A549 (cell line): ENCODE measurements around the gene CILP. TPM values are rescaled to one million over a fixed set of nuclear protein-coding genes. Genes with fewer than 3 reads are reported as not detected.
A peak's percentile ranks its signal among the peaks of the same experiment; 100 is the strongest.

Experiments
- ATAC-seq, 2 experiments: fragments of 200-7000 bp in 1 of 2; fragments of >200 bp in 1 of 2; cut with Nextera tagmentation in 1 of 2; cut with Tn5 transposase in 1 of 2; 3 replicates each; pipeline versions ENCODE4 v1.8.0 to v1.9.1; 2018 to 2020; ENCODE audit warnings: mild to moderate bottlenecking in 1 of 2, moderate library complexity in 1 of 2
- CTCF ChIA-PET: fragments of 300-600 bp; sonication (Branson Sonifier 250); formaldehyde crosslinking; extraction: SDS; loops from one replicate; lab custom pipeline; 2021; ENCODE audit warnings: antibody characterized with exemption, inconsistent platforms; lab: Yijun Ruan, JAX
- POLR2A ChIA-PET: fragments of 350-600 bp; formaldehyde crosslinking; extraction: SDS; loops from one replicate; lab custom pipeline; 2021; ENCODE audit warnings: antibody characterized with exemption, inconsistent platforms; lab: Yijun Ruan, JAX
- DNase-seq, 2 experiments: peaks; one replicate each; pipeline versions ENCODE4 v3.0.0 to v3.0.0-alpha.2; 2011 to 2016; ENCODE audit warnings: low read depth in 1 of 2, low spot score in 1 of 2
- FAIRE-seq: peaks from 2 replicates; lab custom pipeline; 2011; peaks lifted over from hg19 to GRCh38; lab: Jason Lieb, UNC
- H3K27ac ChIP-seq, 2 experiments: fragments of >200 bp; sonication (Bioruptor Twin); formaldehyde crosslinking; 3 replicates each; pipeline ENCODE4 v1.5.1; 2016 to 2017
- H3K4me1 ChIP-seq: fragments of >200 bp; sonication (Bioruptor Twin); formaldehyde crosslinking; 3 replicates; pipeline ENCODE4 v1.6.1; 2016
- H3K4me2 ChIP-seq: fragments of >200 bp; sonication (Bioruptor Twin); formaldehyde crosslinking; 3 replicates; pipeline ENCODE4 v1.6.1; 2016
- H3K4me3 ChIP-seq: fragments of >200 bp; sonication (Bioruptor Twin); formaldehyde crosslinking; 3 replicates; pipeline ENCODE4 v1.5.1; 2016
- H3K9me3 ChIP-seq: fragments of >200 bp; sonication (Bioruptor Twin); formaldehyde crosslinking; 3 replicates; pipeline ENCODE4 v1.6.1; 2016
- ATOH8 ChIP-seq: fragments of 250-450 bp; sonication (Bioruptor Pico); IDR thresholded peaks from 2 replicates; pipeline ENCODE4 v1.5.0; 2020; ENCODE audit warnings: low read depth, mild to moderate bottlenecking, moderate library complexity
- CBX2 ChIP-seq: fragments of 200-600 bp; sonication (generic); IDR thresholded peaks from 2 replicates; pipeline ENCODE4 v1.6.1; 2016; ENCODE audit warnings: low read depth, mild to moderate bottlenecking, borderline replicate concordance
- CBX8 ChIP-seq: fragments of 200-600 bp; sonication (generic); IDR thresholded peaks from 2 replicates; pipeline ENCODE4 v1.6.1; 2016
- CEBPB ChIP-seq, 2 experiments: fragments of >200 bp in 1 of 2; sonication (Bioruptor Twin) in 1 of 2; formaldehyde crosslinking in 1 of 2; IDR thresholded peaks; 2 replicates each; pipeline ENCODE4 v1.6.1; 2012 to 2016
- CHD2 ChIP-seq: fragments of 150-350 bp; IDR thresholded peaks from 2 replicates; pipeline ENCODE4 v1.6.1; 2014; ENCODE audit warnings: low read length; ENCODE audit not compliant: partially characterized antibody
- CHD4 ChIP-seq: fragments of 200-600 bp; sonication (generic); IDR thresholded peaks from 2 replicates; pipeline ENCODE4 v1.6.1; 2016; ENCODE audit warnings: antibody characterized with exemption, mild to moderate bottlenecking, borderline replicate concordance
- E2F6 ChIP-seq: IDR thresholded peaks from 2 replicates; pipeline ENCODE4 v1.6.1; 2012; ENCODE audit warnings: low read depth, borderline replicate concordance
- ESRRA ChIP-seq: fragments of 150-350 bp; IDR thresholded peaks from 2 replicates; pipeline ENCODE4 v1.6.1; 2014; ENCODE audit warnings: mild to moderate bottlenecking, low read length, borderline replicate concordance
- FOSB ChIP-seq: fragments of 250-450 bp; sonication (Bioruptor Pico); IDR thresholded peaks from 2 replicates; pipeline ENCODE4 v1.5.0; 2020; ENCODE audit warnings: mild to moderate bottlenecking, moderate library complexity
- FOSL2 ChIP-seq, 2 experiments: fragments of 450-650 bp in 1 of 2; fragments of >200 bp in 1 of 2; sonication (Bioruptor Twin) in 1 of 2; formaldehyde crosslinking; IDR thresholded peaks; 2 replicates each; pipeline versions ENCODE4 v1.5.0 to v1.6.1; 2016 to 2020; ENCODE audit warnings: mild to moderate bottlenecking in 1 of 2, moderate library complexity in 1 of 2
- NFE2L2 ChIP-seq: fragments of 150-350 bp; conservative IDR thresholded peaks from 2 replicates; pipeline ENCODE4 v1.6.1; 2014; ENCODE audit warnings: low read length
- PHF8 ChIP-seq: fragments of 200-600 bp; sonication (generic); IDR thresholded peaks from 2 replicates; pipeline ENCODE4 v1.6.1; 2016; ENCODE audit warnings: low read depth, mild to moderate bottlenecking, antibody characterized with exemption, moderate library complexity, borderline replicate concordance
- RAD21 ChIP-seq, 2 experiments: fragments of >200 bp in 1 of 2; sonication (Bioruptor Twin) in 1 of 2; formaldehyde crosslinking in 1 of 2; IDR thresholded peaks in 1 of 2; conservative IDR thresholded peaks in 1 of 2; 2 replicates in 1 of 2; 3 replicates in 1 of 2; pipeline ENCODE4 v1.6.1; 2012 to 2018; ENCODE audit warnings: inconsistent platforms in 1 of 2
- REST ChIP-seq: fragments of 200-600 bp; sonication (generic); IDR thresholded peaks from 2 replicates; pipeline ENCODE4 v1.6.1; 2016; ENCODE audit warnings: antibody characterized with exemption, mild to moderate bottlenecking, moderate library complexity
- SMC3 ChIP-seq: fragments of >200 bp; sonication (Bioruptor Twin); formaldehyde crosslinking; IDR thresholded peaks from 3 replicates; pipeline ENCODE4 v1.6.1; 2018; ENCODE audit warnings: inconsistent platforms
- TFCP2L1 ChIP-seq: fragments of 250-450 bp; sonication (Bioruptor Pico); IDR thresholded peaks from 2 replicates; pipeline ENCODE4 v1.5.0; 2021; ENCODE audit warnings: mild to moderate bottlenecking
- ZSCAN20 ChIP-seq: fragments of 250-450 bp; sonication (Bioruptor Pico); IDR thresholded peaks from 2 replicates; pipeline ENCODE4 v1.8.0; 2022; ENCODE audit warnings: mild to moderate bottlenecking, moderate library complexity
- WGBS: methylation state at CpG from one replicate; pipeline ENCODE4 v1.1.6; 2017; ENCODE audit errors: missing lambda C conversion rate; 5-methylcytosine and 5-hydroxymethylcytosine counted together
- polyA plus RNA-seq, 4 experiments: library from polyadenylated mRNA; depleted of rRNA in 3 of 4; stranded (reverse); fragments of >200 nt; fragmentation: RNase III in 1 of 4; extraction: RNeasy Plus Mini Kit Qiagen cat#74134 plus additional on column Dnase treatment in 1 of 4; gene quantifications; 2 replicates in 3 of 4; 3 replicates in 1 of 4; pipeline ENCODE4 v1.2.3, GENCODE V29; 2011 to 2017
- TF ChIP-seq, protein P1 (sequence below): fragments of 150-350 bp; IDR thresholded peaks from 2 replicates; pipeline ENCODE4 v1.6.1; 2014; ENCODE audit warnings: low read depth, mild to moderate bottlenecking, low read length
- TF ChIP-seq, protein P2 (sequence below): IDR thresholded peaks from 2 replicates; pipeline ENCODE4 v1.6.1; 2012

CILP gene
- polyA plus RNA-seq, 2 of the 4 experiments (the other 2 are of a cell fraction): 0.09 to 0.14 TPM

- CTCF ChIA-PET: interaction anchor here (1.4 to 5.4 kb wide), 3 partner anchors 12 to 72 kb away, joined by 9 to 35 read pairs (median 11); partner anchors contain the start of gene CILP
- WGBS: 80% methylated on average over 12 of the region's 12 CpGs
- POLR2A ChIA-PET: interaction anchor here (0.9 kb wide), 1 partner anchor 18 kb away, joined by 3 read pairs; no protein-coding TSS in a partner anchor
- Histone ChIP-seq H3K9me3 (no peaks in the 10 kb centered on the region), H3K4me1 (no peaks in the 10 kb centered on the region)
- DNase-seq (no peak), FAIRE-seq (no peak)
- TF ChIP-seq, protein P1, sequence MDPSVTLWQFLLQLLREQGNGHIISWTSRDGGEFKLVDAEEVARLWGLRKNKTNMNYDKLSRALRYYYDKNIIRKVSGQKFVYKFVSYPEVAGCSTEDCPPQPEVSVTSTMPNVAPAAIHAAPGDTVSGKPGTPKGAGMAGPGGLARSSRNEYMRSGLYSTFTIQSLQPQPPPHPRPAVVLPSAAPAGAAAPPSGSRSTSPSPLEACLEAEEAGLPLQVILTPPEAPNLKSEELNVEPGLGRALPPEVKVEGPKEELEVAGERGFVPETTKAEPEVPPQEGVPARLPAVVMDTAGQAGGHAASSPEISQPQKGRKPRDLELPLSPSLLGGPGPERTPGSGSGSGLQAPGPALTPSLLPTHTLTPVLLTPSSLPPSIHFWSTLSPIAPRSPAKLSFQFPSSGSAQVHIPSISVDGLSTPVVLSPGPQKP: no peak
- TF ChIP-seq FOSB: no peak
- TF ChIP-seq, all 56 proteins: peak for 0
- ATAC-seq: no peak
- no peak overlapping the region for H3K4me3 ChIP-seq
- no peak overlapping the region for H3K27ac ChIP-seq
- H3K4me2 ChIP-seq: no peak overlapping the region
Observed at GRCh38 chr15:65198571-65198970, 12.7 kb downstream of the CILP start.

GRCh38 chr15:65197337-65197645, 14.0 kb downstream of the CILP start:
- FAIRE-seq: no peak

DNA sequence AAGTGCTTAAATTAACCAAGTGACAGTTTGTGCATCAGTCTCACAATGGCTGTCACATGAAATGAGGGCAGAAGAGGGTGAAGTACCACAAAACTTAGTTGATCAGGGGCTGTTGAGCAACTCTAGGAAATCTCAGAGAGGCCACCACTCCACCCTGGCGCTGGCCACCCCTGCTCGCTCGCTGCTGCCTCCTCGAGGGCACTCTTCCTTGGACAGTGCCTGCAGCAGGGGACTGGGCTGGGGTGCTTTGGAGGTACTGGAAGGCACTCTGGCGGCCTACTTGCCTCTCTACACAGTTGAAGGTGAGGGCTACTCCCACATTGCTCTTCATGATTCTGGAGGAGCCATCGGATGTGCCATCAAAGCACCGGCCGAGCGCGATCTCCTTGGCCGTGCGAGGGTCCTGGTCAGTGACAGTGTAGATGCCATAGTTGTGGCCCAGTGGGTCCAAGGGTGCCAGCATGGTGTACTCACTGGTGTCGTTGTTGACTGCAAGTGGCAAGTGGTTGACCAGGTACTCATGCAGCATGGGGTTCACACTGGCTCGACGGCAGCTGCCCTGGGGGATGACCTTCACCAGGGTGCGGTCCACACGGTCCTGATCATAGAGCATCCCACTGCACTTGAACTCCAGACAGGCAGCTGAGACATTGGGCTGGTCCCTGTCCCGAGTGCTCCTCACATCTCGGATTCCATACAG, 14.5 kb downstream of the CILP start:
- CTCF ChIA-PET: interaction anchor here (1.0 to 14.7 kb wide), 5 partner anchors 9 to 101 kb away, joined by 3 to 408 read pairs (median 3); partner anchors contain the start of gene PARP16
- 88% methylated on average over 15 of the region's 19 CpGs for WGBS

More at GRCh38 chr15:65197337-65197645, 14.0 kb downstream of the CILP start:
- H3K4me1 ChIP-seq: no peaks in the 10 kb centered on the region
- CTCF ChIA-PET: interaction anchor here (1.0 to 14.7 kb wide), 3 partner anchors 11 to 100 kb away, joined by 3 to 408 read pairs (median 29); partner anchors contain the start of gene PARP16
- no peak for ATAC-seq
- H3K4me3 ChIP-seq: no peak overlapping the region
- no peak overlapping the region for H3K4me2 ChIP-seq
- H3K27ac ChIP-seq: no peak overlapping the region
- POLR2A ChIA-PET: no interaction called here
- 92% methylated on average over 8 of the region's 8 CpGs for WGBS
- no peak for DNase-seq
- no peaks in the 10 kb centered on the region for H3K9me3 ChIP-seq
- TF ChIP-seq CHD2 (no peak), ATOH8 (CRISPR knock-in tag) (no peak), CEBPB (IDR thresholded peaks at IDR 0.05) (no peak), FOSL2 (IDR thresholded peaks at IDR 0.05) (no peak), FOSL2 (CRISPR knock-in tag; IDR thresholded peaks at IDR 0.05) (no peak), ZSCAN20 (no peak)

More for the DNA sequence above, 14.5 kb downstream of the CILP start:
- FAIRE-seq: no peak
- Histone ChIP-seq H3K4me3 (no peak overlapping the region), H3K4me2 (no peak overlapping the region), H3K4me1 (no peaks in the 10 kb centered on the region), H3K9me3 (no peaks in the 10 kb centered on the region), H3K27ac (no peak overlapping the region)
- DNase-seq: no peak
- ATAC-seq: peak in 1 of 2 experiments; percentile 51; a peak in 3 of 6 replicates
- TF ChIP-seq TFCP2L1 (CRISPR knock-in tag): no peak
- TF ChIP-seq REST: no peak
- TF ChIP-seq NFE2L2: no peak
- TF ChIP-seq, protein P2, sequence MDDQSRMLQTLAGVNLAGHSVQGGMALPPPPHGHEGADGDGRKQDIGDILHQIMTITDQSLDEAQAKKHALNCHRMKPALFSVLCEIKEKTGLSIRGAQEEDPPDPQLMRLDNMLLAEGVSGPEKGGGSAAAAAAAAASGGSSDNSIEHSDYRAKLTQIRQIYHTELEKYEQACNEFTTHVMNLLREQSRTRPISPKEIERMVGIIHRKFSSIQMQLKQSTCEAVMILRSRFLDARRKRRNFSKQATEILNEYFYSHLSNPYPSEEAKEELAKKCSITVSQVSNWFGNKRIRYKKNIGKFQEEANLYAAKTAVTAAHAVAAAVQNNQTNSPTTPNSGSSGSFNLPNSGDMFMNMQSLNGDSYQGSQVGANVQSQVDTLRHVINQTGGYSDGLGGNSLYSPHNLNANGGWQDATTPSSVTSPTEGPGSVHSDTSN: no peak
- no peak for TF ChIP-seq ZSCAN20
- TF ChIP-seq E2F6: no peak
- TF ChIP-seq, protein P1: no peak
- no peak for TF ChIP-seq ESRRA
- TF ChIP-seq CBX2: no peak
- no peak for TF ChIP-seq CBX8
- no peak for TF ChIP-seq RAD21 (conservative IDR thresholded peaks at IDR 0.05 in 1 of 2, IDR thresholded peaks at IDR 0.05 in 1 of 2)
- TF ChIP-seq CHD4: no peak
- TF ChIP-seq CEBPB (IDR thresholded peaks at IDR 0.05): no peak
- TF ChIP-seq SMC3: no peak
- TF ChIP-seq PHF8: no peak
- POLR2A ChIA-PET: no interaction called here
